Measurements from ENCODE around the gene QRSL1. TPM values are rescaled to one million over a fixed set of nuclear protein-coding genes. Genes with fewer than 3 reads are reported as not detected.

Gene QRSL1
- polyA plus RNA-seq, 1 of the 3 experiments (the other 2 are of a cell fraction) = 5.7 TPM

DNA sequence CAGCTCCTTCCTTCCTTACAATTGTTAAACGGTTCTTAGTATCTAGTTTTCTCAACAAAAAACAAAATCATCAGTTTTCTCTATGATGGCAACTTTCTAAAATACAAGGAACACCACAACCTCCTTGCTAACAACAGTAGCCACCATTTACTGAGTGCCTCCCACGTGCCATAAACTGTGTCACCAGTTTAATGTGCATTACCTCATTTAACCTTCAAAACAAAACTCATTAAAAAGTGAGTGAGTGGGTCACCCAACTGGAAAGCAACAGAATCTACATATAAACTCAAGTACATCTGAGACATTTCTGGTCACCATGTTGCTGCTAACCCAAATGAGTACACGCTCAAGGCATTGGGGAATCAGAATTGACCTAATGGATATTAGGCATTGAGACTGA is 11.1 kb upstream of the QRSL1 start:
- H2AFZ ChIP-seq (ENCODE audit: low read depth) = no peak overlapping the region
- 83% methylated on average over 3 of the region's 3 CpGs for WGBS (ENCODE audit: low lambda C conversion rate)
- no peaks in the 10 kb centered on the region for H3K9me3 ChIP-seq
- H3K4me1 ChIP-seq (ENCODE audit: control insufficient read depth in 1 of 2, insufficient read depth in 2 of 2, low read depth in 1 of 2, low read length in 1 of 2) = no peaks in the 10 kb centered on the region; a peak in 1 of 4 replicates
- H3K4me2 ChIP-seq = no peak overlapping the region
- no peak for DNase-seq
- ChIA-PET POLR2A (no interaction called here), CTCF (interaction anchor here (1.7 to 2.2 kb wide), 2 partner anchors 9 to 361 kb away, joined by 6 to 11 read pairs; no protein-coding TSS in a partner anchor)
- H3F3A ChIP-seq (replicated peaks; ENCODE audit: insufficient read depth) = no peaks in the 10 kb centered on the region
- no peaks in the 10 kb centered on the region for H3K9me2 ChIP-seq
- H3K27ac ChIP-seq (ENCODE audit: low read depth in 2 of 2, low read length in 1 of 2) = no peak overlapping the region
- H3K9ac ChIP-seq = no peak overlapping the region
- no peak overlapping the region for H3K4me3 ChIP-seq (ENCODE audit: low read depth in 2 of 2, low read length in 1 of 2)
- peaks cover 9 to 10% of the 10 kb centered on the region in 2 experiments for H3K36me3 ChIP-seq (replicated peaks in 1 of 2; ENCODE audit: control insufficient read depth in 1 of 2, insufficient read depth in 2 of 2, low read length in 1 of 2)
- TF ChIP-seq USF1 (IDR thresholded peaks at IDR 0.05; ENCODE audit: borderline replicate concordance, low read depth) = no peak
- TF ChIP-seq SIN3A (IDR thresholded peaks at IDR 0.05; ENCODE audit: borderline replicate concordance, low read depth, low read length) = no peak
- no peak for TF ChIP-seq NFIC (IDR thresholded peaks at IDR 0.05; ENCODE audit: borderline replicate concordance)
- no peak for TF ChIP-seq IRF3 (IDR thresholded peaks at IDR 0.05; ENCODE audit: low read depth, low read length)
- TF ChIP-seq SMC3 (IDR thresholded peaks at IDR 0.05; ENCODE audit: low read depth, low read length) = no peak
- TF ChIP-seq FOSL2 (IDR thresholded peaks at IDR 0.05; ENCODE audit: borderline replicate concordance, low read depth) = no peak
- no peak for TF ChIP-seq GATA2 (CRISPR knock-in tag; IDR thresholded peaks at IDR 0.05)
- no peak for TF ChIP-seq NRF1 (IDR thresholded peaks at IDR 0.05; ENCODE audit: low read depth, low read length)
- no peaks in the 10 kb centered on the region for H4K20me1 ChIP-seq (ENCODE audit: insufficient read depth)
- H3K27me3 ChIP-seq (ENCODE audit: insufficient read depth) = no peaks in the 10 kb centered on the region
- H3K79me2 ChIP-seq (ENCODE audit: insufficient read depth) = no peaks in the 10 kb centered on the region

DNA sequence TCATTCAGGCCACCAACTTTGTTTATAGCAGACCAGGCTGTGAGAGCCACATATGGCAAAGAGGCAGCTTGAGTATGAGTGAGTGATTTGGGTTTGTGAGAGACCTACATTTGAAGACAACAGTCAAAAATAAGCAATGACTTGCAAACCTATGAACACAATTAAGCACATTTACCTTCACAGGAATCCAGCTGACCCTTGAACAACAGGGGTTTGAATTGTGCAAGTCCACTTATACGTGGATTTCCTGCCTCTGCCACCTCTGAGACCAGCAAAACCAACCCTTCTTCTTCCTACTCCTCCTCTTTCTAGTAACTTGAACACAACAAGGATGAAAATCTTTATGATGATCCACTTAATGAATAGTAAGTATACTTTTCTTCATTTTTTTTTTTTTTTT is 10.2 kb upstream of the QRSL1 start:
- Histone ChIP-seq H3K36me3 (replicated peaks in 1 of 2; ENCODE audit: control insufficient read depth in 1 of 2, insufficient read depth in 2 of 2, low read length in 1 of 2) (peaks cover 7 to 8% of the 10 kb centered on the region in 2 experiments), H3K4me2 (no peak overlapping the region), H3K9ac (no peak overlapping the region), H2AFZ (ENCODE audit: low read depth) (no peak overlapping the region), H4K20me1 (ENCODE audit: insufficient read depth) (no peaks in the 10 kb centered on the region), H3K4me3 (ENCODE audit: low read depth in 2 of 2, low read length in 1 of 2) (no peak overlapping the region), H3K79me2 (ENCODE audit: insufficient read depth) (no peaks in the 10 kb centered on the region), H3K9me2 (no peaks in the 10 kb centered on the region), H3K4me1 (ENCODE audit: control insufficient read depth in 1 of 2, insufficient read depth in 2 of 2, low read depth in 1 of 2, low read length in 1 of 2) (no peaks in the 10 kb centered on the region; a peak in 1 of 4 replicates), H3F3A (replicated peaks; ENCODE audit: insufficient read depth) (no peaks in the 10 kb centered on the region), H3K27ac (ENCODE audit: low read depth in 2 of 2, low read length in 1 of 2) (no peak overlapping the region), H3K9me3 (no peaks in the 10 kb centered on the region), H3K27me3 (ENCODE audit: insufficient read depth) (no peaks in the 10 kb centered on the region)
- POLR2A ChIA-PET = no interaction called here
- 80% methylated on average over 1 of the region's 1 CpG for WGBS (ENCODE audit: low lambda C conversion rate)
- CTCF ChIA-PET = interaction anchor here (1.3 to 2.2 kb wide), 2 partner anchors 9 to 360 kb away, joined by 3 to 11 read pairs; no protein-coding TSS in a partner anchor
- TF ChIP-seq EP300 (IDR thresholded peaks at IDR 0.05; ENCODE audit: borderline replicate concordance in 1 of 2, low read depth in 1 of 2, low read length in 1 of 2) = no peak
- TF ChIP-seq RXRA (IDR thresholded peaks at IDR 0.05; ENCODE audit: borderline replicate concordance, low read depth) = no peak
- TF ChIP-seq IRF3 (IDR thresholded peaks at IDR 0.05; ENCODE audit: low read depth, low read length) = no peak
- TF ChIP-seq TAF1 (IDR thresholded peaks at IDR 0.05; ENCODE audit: borderline replicate concordance, low read depth, low read length) = no peak
- TF ChIP-seq POLR2AphosphoS5 (IDR thresholded peaks at IDR 0.05; ENCODE audit: low read depth, low read length) = no peak
- no peak for TF ChIP-seq MEF2A (IDR thresholded peaks at IDR 0.05; ENCODE audit: borderline replicate concordance, low read depth)
- TF ChIP-seq, protein P1, sequence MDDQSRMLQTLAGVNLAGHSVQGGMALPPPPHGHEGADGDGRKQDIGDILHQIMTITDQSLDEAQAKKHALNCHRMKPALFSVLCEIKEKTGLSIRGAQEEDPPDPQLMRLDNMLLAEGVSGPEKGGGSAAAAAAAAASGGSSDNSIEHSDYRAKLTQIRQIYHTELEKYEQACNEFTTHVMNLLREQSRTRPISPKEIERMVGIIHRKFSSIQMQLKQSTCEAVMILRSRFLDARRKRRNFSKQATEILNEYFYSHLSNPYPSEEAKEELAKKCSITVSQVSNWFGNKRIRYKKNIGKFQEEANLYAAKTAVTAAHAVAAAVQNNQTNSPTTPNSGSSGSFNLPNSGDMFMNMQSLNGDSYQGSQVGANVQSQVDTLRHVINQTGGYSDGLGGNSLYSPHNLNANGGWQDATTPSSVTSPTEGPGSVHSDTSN (IDR thresholded peaks at IDR 0.05) = no peak
- TF ChIP-seq RCOR1 (IDR thresholded peaks at IDR 0.05; ENCODE audit: low read length) = no peak
- DNase-seq = no peak

All from SK-N-SH (cell line).